ENCODE measurements around the gene PCDH9. TPM values are rescaled to one million over a fixed set of nuclear protein-coding genes. Genes with fewer than 3 reads are reported as not detected.

PCDH9 gene
- polyA plus RNA-seq, 1 of the 3 experiments (the other 2 are of a cell fraction): 1.3 TPM

GRCh38 chr13:67135356-67135755, 94.8 kb downstream of the PCDH9 start:
- Histone ChIP-seq H3K9me2 (no peaks in the 10 kb centered on the region), H3K27ac (ENCODE audit: low read depth in 2 of 2, low read length in 1 of 2) (no peak overlapping the region), H3K27me3 (ENCODE audit: insufficient read depth) (no peaks in the 10 kb centered on the region), H3K9ac (no peak overlapping the region), H3K4me2 (no peak overlapping the region), H3K4me3 (ENCODE audit: low read depth in 2 of 2, low read length in 1 of 2) (no peak overlapping the region), H2AFZ (ENCODE audit: low read depth) (0 out of 2 replicates have a peak overlapping the region, but pooled peaks have one; percentile 93), H3K36me3 (replicated peaks in 1 of 2; ENCODE audit: control insufficient read depth in 1 of 2, insufficient read depth in 2 of 2, low read length in 1 of 2) (no peaks in the 10 kb centered on the region), H3K4me1 (ENCODE audit: control insufficient read depth in 1 of 2, insufficient read depth in 2 of 2, low read depth in 1 of 2, low read length in 1 of 2) (peaks cover 4 to 12% of the 10 kb centered on the region in 2 experiments), H3K79me2 (ENCODE audit: insufficient read depth) (no peaks in the 10 kb centered on the region), H3F3A (replicated peaks; ENCODE audit: insufficient read depth) (no peaks in the 10 kb centered on the region), H4K20me1 (ENCODE audit: insufficient read depth) (no peaks in the 10 kb centered on the region), H3K9me3 (no peaks in the 10 kb centered on the region)
- 93% methylated on average over 4 of the region's 4 CpGs for WGBS (ENCODE audit: low lambda C conversion rate)
- no peak for DNase-seq
- ChIA-PET CTCF (interaction anchor here (1.1 kb wide), 1 partner anchor 9 kb away, joined by 3 read pairs; no protein-coding TSS in a partner anchor), POLR2A (no interaction called here)
- TF ChIP-seq RFX5 (IDR thresholded peaks at IDR 0.05; ENCODE audit: low read length) (no peak), RCOR1 (IDR thresholded peaks at IDR 0.05; ENCODE audit: low read length) (no peak), USF1 (IDR thresholded peaks at IDR 0.05; ENCODE audit: borderline replicate concordance, low read depth) (no peak), EZH2phosphoT487 (IDR thresholded peaks at IDR 0.05; ENCODE audit: borderline replicate concordance, low read depth) (no peak), FOSL2 (IDR thresholded peaks at IDR 0.05; ENCODE audit: borderline replicate concordance, low read depth) (no peak), YY1 (IDR thresholded peaks at IDR 0.05; ENCODE audit: low read depth) (no peak), TCF12 (IDR thresholded peaks at IDR 0.05) (no peak), RAD21 (IDR thresholded peaks at IDR 0.05; ENCODE audit: low read length) (no peak), RXRA (IDR thresholded peaks at IDR 0.05; ENCODE audit: borderline replicate concordance, low read depth) (no peak), SIN3A (IDR thresholded peaks at IDR 0.05; ENCODE audit: borderline replicate concordance, low read depth, low read length) (no peak), TEAD4 (IDR thresholded peaks at IDR 0.05; ENCODE audit: borderline replicate concordance, insufficient read depth) (no peak), ZBTB33 (IDR thresholded peaks at IDR 0.05; ENCODE audit: borderline replicate concordance, low read depth) (no peak)

GRCh38 chr13:67134417-67135129, 95.6 kb downstream of the PCDH9 start:
- H3K4me3 ChIP-seq (ENCODE audit: low read depth in 2 of 2, low read length in 1 of 2): peak overlapping the region; percentile 40 to 57

More at GRCh38 chr13:67134417-67135129, 95.6 kb downstream of the PCDH9 start:
- H4K20me1 ChIP-seq (ENCODE audit: insufficient read depth): no peaks in the 10 kb centered on the region
- H3K27ac ChIP-seq (ENCODE audit: low read depth in 2 of 2, low read length in 1 of 2): peak overlapping the region; percentile 61 to 73
- no peak for DNase-seq
- TF ChIP-seq PBX3 (IDR thresholded peaks at IDR 0.05) (0 out of 2 replicates have a peak, but pooled peaks have one; percentile 7), IRF3 (IDR thresholded peaks at IDR 0.05; ENCODE audit: low read depth, low read length) (no peak), TCF12 (IDR thresholded peaks at IDR 0.05) (peak; percentile 31; the same call in 1 of the 2 replicates)
- H3K4me2 ChIP-seq: peak overlapping the region; percentile 58
- H3K36me3 ChIP-seq (replicated peaks in 1 of 2; ENCODE audit: control insufficient read depth in 1 of 2, insufficient read depth in 2 of 2, low read length in 1 of 2): no peaks in the 10 kb centered on the region
- WGBS (ENCODE audit: low lambda C conversion rate): 9% methylated on average over 7 of the region's 7 CpGs
- peak overlapping the region; percentile 33; the same call in 1 of the 2 replicates for H3K9ac ChIP-seq
- H2AFZ ChIP-seq (ENCODE audit: low read depth): peak overlapping the region; percentile 93
- peaks cover 4 to 12% of the 10 kb centered on the region in 2 experiments for H3K4me1 ChIP-seq (ENCODE audit: control insufficient read depth in 1 of 2, insufficient read depth in 2 of 2, low read depth in 1 of 2, low read length in 1 of 2)
- no peaks in the 10 kb centered on the region for H3K9me3 ChIP-seq
- no peaks in the 10 kb centered on the region for H3K79me2 ChIP-seq (ENCODE audit: insufficient read depth)
- no peaks in the 10 kb centered on the region for H3F3A ChIP-seq (replicated peaks; ENCODE audit: insufficient read depth)
- H3K9me2 ChIP-seq: no peaks in the 10 kb centered on the region
- POLR2A ChIA-PET: no interaction called here
- no peaks in the 10 kb centered on the region for H3K27me3 ChIP-seq (ENCODE audit: insufficient read depth)
- CTCF ChIA-PET: interaction anchor here (1.1 kb wide), 1 partner anchor 10 kb away, joined by 3 read pairs; no protein-coding TSS in a partner anchor

Data from SK-N-SH (cell line).